Measurements from ENCODE around the gene UBE2D1. TPM values are rescaled to one million over a fixed set of nuclear protein-coding genes. Genes with fewer than 3 reads are reported as not detected.

The UBE2D1 gene
- total and polyA plus RNA-seq, 9 of the 15 experiments (the other 6 are each of a cell fraction or from before 2014, with no cell fraction given) = 4.1 to 24.4 (median 12.3) TPM

GRCh38 chr10:58331646-58332045, 3.2 kb upstream of the UBE2D1 start:
- H3K4me2 ChIP-seq (ENCODE audit: insufficient read depth, low read length) = no peak overlapping the region
- H3K79me2 ChIP-seq (ENCODE audit: control insufficient read depth, insufficient read depth, low read length) = peaks cover 16% of the 10 kb centered on the region
- H3K4me1 ChIP-seq (replicated peaks in 1 of 2; ENCODE audit: control insufficient read depth in 2 of 2, insufficient read depth in 2 of 2, low read length in 2 of 2) = peaks cover 8 to 15% of the 10 kb centered on the region in 2 experiments; a peak in 4 of 5 replicates
- in situ Hi-C loops (cut with MboI) = no loop called here
- no peaks in the 10 kb centered on the region for H3K9me3 ChIP-seq (replicated peaks; ENCODE audit: control insufficient read depth, insufficient read depth, low read depth, low read length)
- no peak overlapping the region for H3K4me3 ChIP-seq
- no peaks in the 10 kb centered on the region for H4K20me1 ChIP-seq (replicated peaks; ENCODE audit: control insufficient read depth, insufficient read depth, low read length)
- no peak overlapping the region for H2AFZ ChIP-seq (ENCODE audit: low read depth, low read length)
- 4% methylated on average over 2 of the region's 2 CpGs for WGBS (ENCODE audit: insufficient coverage, low coverage, missing lambda C conversion rate)
- DNase-seq (ENCODE audit: extremely low read depth in 1 of 4, low spot score in 3 of 4) (peak in 1 of 4 experiments; percentile 32), ATAC-seq (no peak), FAIRE-seq (no peak)
- ChIA-PET POLR2A (interaction anchor here (0.7 kb wide), 1 partner anchor 22 kb away, joined by 3 read pairs; no protein-coding TSS in a partner anchor), CTCF (ENCODE audit: low intra/inter-chr PET ratio) (no interaction called here)
- H3K36me3 ChIP-seq (ENCODE audit: control insufficient read depth, insufficient read depth, low read length) = no peaks in the 10 kb centered on the region
- H3K27ac ChIP-seq (ENCODE audit: extremely low read depth, low read depth, low read length) = no peak overlapping the region
- H3K27me3 ChIP-seq (ENCODE audit: control insufficient read depth in 2 of 2, insufficient read depth in 2 of 2, low read length in 2 of 2) = no peaks in the 10 kb centered on the region
- intact Hi-C loops (cut with micrococcal nuclease) = no loop called here
- H3K9ac ChIP-seq (ENCODE audit: insufficient read depth in 1 of 2, low read depth in 2 of 2, low read length in 2 of 2) = no peak overlapping the region
- no peaks in the 10 kb centered on the region for H3K9me1 ChIP-seq (ENCODE audit: control insufficient read depth, insufficient read depth, low read length)
- BruUV-seq (replicated peaks) = no TSS peak
- no peak for TF ChIP-seq BRF2 (IDR thresholded peaks at IDR 0.05; ENCODE audit: borderline replicate concordance, insufficient read depth, insufficient read length)
- no peak for TF ChIP-seq ESRRB (CRISPR knock-in tag; IDR thresholded peaks at IDR 0.05; ENCODE audit: borderline replicate concordance)
- no peak for TF ChIP-seq SMARCA4 (IDR thresholded peaks at IDR 0.05)
- no peak for TF ChIP-seq DLX4 (CRISPR knock-in tag; IDR thresholded peaks at IDR 0.05)
- TF ChIP-seq KLF6 (CRISPR knock-in tag; IDR thresholded peaks at IDR 0.05; ENCODE audit: borderline replicate concordance) = no peak
- TF ChIP-seq GATA2 (CRISPR knock-in tag; IDR thresholded peaks at IDR 0.05) = no peak
- no peak for TF ChIP-seq ZNF589 (CRISPR knock-in tag; IDR thresholded peaks at IDR 0.05; ENCODE audit: low read depth)
- TF ChIP-seq REST (IDR thresholded peaks at IDR 0.05; ENCODE audit: borderline replicate concordance) = no peak
- TF ChIP-seq REST (CRISPR knock-in tag; IDR thresholded peaks at IDR 0.05; ENCODE audit: low read depth) = no peak
- TF ChIP-seq MLLT1 (IDR thresholded peaks at IDR 0.05) = no peak
- TF ChIP-seq ZNF75A (CRISPR knock-in tag; IDR thresholded peaks at IDR 0.05) = no peak
- TF ChIP-seq TCF7L2 (IDR thresholded peaks at IDR 0.05; ENCODE audit: low read depth, low read length) = no peak

Measured in K562 (cell line).